H1 (cell line): ENCODE data around the gene AP1S1. TPM values are rescaled to one million over a fixed set of nuclear protein-coding genes. Genes with fewer than 3 reads are reported as not detected.

Experiments used
- CTCF ChIA-PET: fragments of 300-600 bp; sonication (Branson Sonifier 250); formaldehyde crosslinking; loops from one replicate; lab custom pipeline; 2021; ENCODE audit not compliant: partially characterized antibody; lab: Charles Lee
- POLR2A ChIA-PET: fragments of 300-600 bp; sonication (Branson Sonifier 250); formaldehyde crosslinking; loops from one replicate; lab custom pipeline; 2021; ENCODE audit warnings: inconsistent platforms; ENCODE audit not compliant: partially characterized antibody; lab: Charles Lee
- DNase-seq, 2 experiments: peaks; one replicate each; pipeline versions ENCODE4 v3.0.0 to v3.0.0-alpha.2; 2010 to 2022; ENCODE audit warnings: low spot score in 2 of 2, low read depth in 1 of 2, mixed read lengths in 1 of 2
- FAIRE-seq: peaks from 2 replicates; lab custom pipeline; 2011; peaks lifted over from hg19 to GRCh38; lab: Jason Lieb, UNC
- H2AFZ ChIP-seq: 2 replicates; pipeline ENCODE4 v1.8.1; 2012; ENCODE audit warnings: low read length, inconsistent platforms
- H2AK5ac ChIP-seq: 2 replicates; pipeline ENCODE4 v1.6.1; 2013; ENCODE audit warnings: low read depth, low read length
- H2BK120ac ChIP-seq: replicated peaks from 2 replicates; pipeline ENCODE3; 2013; ENCODE audit warnings: low read depth, low read length, inconsistent platforms
- H2BK12ac ChIP-seq: 2 replicates; pipeline ENCODE4 v1.6.1; 2013; ENCODE audit warnings: low read depth, low read length
- H2BK15ac ChIP-seq: 2 replicates; pipeline ENCODE4 v1.6.1; 2013; ENCODE audit warnings: low read length
- H2BK20ac ChIP-seq: 2 replicates; pipeline ENCODE4 v1.6.1; 2013; ENCODE audit warnings: low read length
- H2BK5ac ChIP-seq: 2 replicates; pipeline ENCODE4 v1.6.1; 2013; ENCODE audit warnings: low read depth, low read length
- H3K14ac ChIP-seq: 2 replicates; pipeline ENCODE4 v1.6.1; 2013; ENCODE audit warnings: inconsistent platforms; ENCODE audit not compliant: insufficient read length
- H3K18ac ChIP-seq: 2 replicates; pipeline ENCODE4 v1.6.1; 2013; ENCODE audit warnings: low read length; ENCODE audit errors: extremely low read depth
- H3K23ac ChIP-seq: 2 replicates; pipeline ENCODE4 v1.6.1; 2013; ENCODE audit warnings: inconsistent platforms; ENCODE audit not compliant: insufficient read length
- H3K23me2 ChIP-seq: 2 replicates; pipeline ENCODE4 v1.6.1; 2013; ENCODE audit warnings: low read depth, low read length
- H3K27ac ChIP-seq: 2 replicates; pipeline ENCODE4 v1.6.1; 2011; ENCODE audit warnings: low read depth, low read length, inconsistent platforms
- H3K27me3 ChIP-seq, 4 experiments: replicated peaks in 1 of 4; 1 replicate in 1 of 4; 2 replicates in 3 of 4; pipeline versions ENCODE4 v1.6.1 to v1.8.1; 2011 to 2013; ENCODE audit warnings: low read length in 3 of 4, mild to moderate bottlenecking in 3 of 4, inconsistent platforms in 2 of 4, mixed read lengths in 2 of 4, moderate library complexity in 1 of 4; ENCODE audit not compliant: control insufficient read depth in 3 of 4, insufficient read depth in 3 of 4; ENCODE audit errors: extremely low read depth in 1 of 4
- H3K36me3 ChIP-seq, 4 experiments: 2 replicates each; pipeline versions ENCODE4 v1.6.1 to v1.8.1; 2011 to 2013; ENCODE audit warnings: mild to moderate bottlenecking in 4 of 4, low read length in 3 of 4, moderate library complexity in 2 of 4, control low read depth in 1 of 4, inconsistent platforms in 1 of 4; ENCODE audit not compliant: insufficient read depth in 4 of 4, control insufficient read depth in 2 of 4
- H3K4ac ChIP-seq: replicated peaks from 2 replicates; pipeline ENCODE3; 2013; ENCODE audit warnings: low read length, low read depth, mixed read lengths, inconsistent platforms; ENCODE audit not compliant: insufficient read length
- H3K4me1 ChIP-seq, 4 experiments: replicated peaks in 1 of 4; 1 replicate in 1 of 4; 2 replicates in 3 of 4; pipeline versions ENCODE4 v1.6.1 to v1.8.1; 2011 to 2013; ENCODE audit warnings: low read length in 3 of 4, inconsistent platforms in 2 of 4, mixed read lengths in 1 of 4; ENCODE audit not compliant: insufficient read depth in 4 of 4, control insufficient read depth in 3 of 4
- H3K4me2 ChIP-seq, 2 experiments: 2 replicates each; pipeline versions ENCODE4 v1.6.1 to v1.8.1; 2011 to 2013; ENCODE audit warnings: low read depth in 2 of 2, low read length in 2 of 2, control low read depth in 1 of 2, inconsistent platforms in 1 of 2, mild to moderate bottlenecking in 1 of 2; ENCODE audit not compliant: insufficient read depth in 1 of 2
- H3K4me3 ChIP-seq, 4 experiments: fragments of 200-600, 300-600 bp in 1 of 4; sonication (generic), shearing (Covaris generic), sonication (Bioruptor Twin) in 1 of 4; 2 replicates each; pipeline versions ENCODE4 v1.5.1 to v1.8.1; 2011 to 2016; ENCODE audit warnings: low read length in 4 of 4, low read depth in 3 of 4, control low read depth in 2 of 4, inconsistent platforms in 2 of 4, mild to moderate bottlenecking in 2 of 4, mixed read lengths in 1 of 4, moderate library complexity in 1 of 4; ENCODE audit not compliant: insufficient read depth in 2 of 4; ENCODE audit errors: extremely low read depth in 1 of 4
- H3K56ac ChIP-seq: replicated peaks from 2 replicates; pipeline ENCODE3; 2013; ENCODE audit warnings: low read depth, mild to moderate bottlenecking, mixed read lengths, low read length, inconsistent platforms; ENCODE audit not compliant: insufficient read length
- H3K79me1 ChIP-seq: 2 replicates; pipeline ENCODE4 v1.6.1; 2013; ENCODE audit warnings: low read depth, low read length, control low read depth
- H3K79me2 ChIP-seq, 2 experiments: 2 replicates each; pipeline versions ENCODE4 v1.6.1 to v1.8.1; 2012 to 2013; ENCODE audit warnings: low read length in 2 of 2, mild to moderate bottlenecking in 2 of 2, inconsistent platforms in 1 of 2; ENCODE audit not compliant: insufficient read depth in 2 of 2, control insufficient read depth in 1 of 2
- H3K9ac ChIP-seq, 4 experiments: replicated peaks in 1 of 4; 1 replicate in 1 of 4; 2 replicates in 3 of 4; pipeline versions ENCODE4 v1.6.1 to v1.8.1; 2011 to 2013; ENCODE audit warnings: low read depth in 3 of 4, low read length in 3 of 4, control low read depth in 2 of 4, mild to moderate bottlenecking in 2 of 4, moderate library complexity in 2 of 4, inconsistent platforms in 1 of 4; ENCODE audit errors: extremely low read depth in 1 of 4
- H3K9me3 ChIP-seq, 2 experiments: 2 replicates each; pipeline versions ENCODE4 v1.6.1 to v1.8.1; 2012 to 2013; ENCODE audit warnings: mild to moderate bottlenecking in 2 of 2, moderate library complexity in 2 of 2, control low read depth in 1 of 2, inconsistent platforms in 1 of 2, low read depth in 1 of 2, low read length in 1 of 2, mixed read lengths in 1 of 2; ENCODE audit not compliant: insufficient read depth in 2 of 2
- H4K20me1 ChIP-seq, 2 experiments: replicated peaks in 1 of 2; 2 replicates each; pipeline versions ENCODE3 to v1.8.1; 2011 to 2013; ENCODE audit warnings: inconsistent platforms in 2 of 2, low read length in 2 of 2, mild to moderate bottlenecking in 1 of 2; ENCODE audit not compliant: insufficient read depth in 2 of 2, control insufficient read depth in 1 of 2
- H4K5ac ChIP-seq: 2 replicates; pipeline ENCODE4 v1.6.1; 2013; ENCODE audit warnings: low read length, low read depth, mixed read lengths, inconsistent platforms; ENCODE audit not compliant: insufficient read length
- H4K8ac ChIP-seq: 2 replicates; pipeline ENCODE4 v1.8.0; 2013; ENCODE audit warnings: mild to moderate bottlenecking, moderate library complexity, low read length, inconsistent platforms; ENCODE audit not compliant: insufficient read depth; ENCODE audit errors: extremely low read depth
- H4K91ac ChIP-seq: replicated peaks from 2 replicates; pipeline ENCODE3; 2013; ENCODE audit warnings: low read length, mixed read lengths, inconsistent platforms; ENCODE audit not compliant: insufficient read length
- ASH2L ChIP-seq: fragments of 200-600, 300-600 bp; sonication (generic); IDR thresholded peaks from one replicate; pipeline ENCODE4 v1.7.1; 2017; ENCODE audit warnings: low read length
- BRCA1 ChIP-seq: IDR thresholded peaks from 2 replicates; pipeline ENCODE4 v1.6.1; 2012; ENCODE audit warnings: low read depth, low read length, improper control_type of control experiment
- CEBPB ChIP-seq: IDR thresholded peaks from 2 replicates; pipeline ENCODE4 v1.6.1; 2012; ENCODE audit warnings: low read depth, low read length
- CHD1 ChIP-seq: IDR thresholded peaks from 2 replicates; pipeline ENCODE4 v1.6.1; 2012; ENCODE audit warnings: low read depth, low read length, improper control_type of control experiment
- CREB1 ChIP-seq: IDR thresholded peaks from 2 replicates; pipeline ENCODE4 v1.6.1; 2012; ENCODE audit warnings: inconsistent platforms
- EGR1 ChIP-seq: IDR thresholded peaks from 2 replicates; pipeline ENCODE4 v1.6.1; 2011; ENCODE audit warnings: low read depth, low read length, borderline replicate concordance
- KDM4A ChIP-seq: IDR thresholded peaks from one replicate; pipeline ENCODE4 v1.7.1; 2012; ENCODE audit warnings: low read depth, mild to moderate bottlenecking, moderate library complexity, low read length, inconsistent platforms; ENCODE audit not compliant: severe bottlenecking
- SRF ChIP-seq: IDR thresholded peaks from 2 replicates; pipeline ENCODE4 v1.6.1; 2011; ENCODE audit warnings: mild to moderate bottlenecking, low read depth, low read length, moderate library complexity
- SUZ12 ChIP-seq: fragments of 200-600 bp; sonication (generic); IDR thresholded peaks from 2 replicates; pipeline ENCODE4 v1.6.1; 2012; ENCODE audit warnings: mild to moderate bottlenecking, inconsistent platforms, low read length, moderate library complexity, mixed read lengths
- WGBS, 2 experiments: shearing (Covaris generic) in 1 of 2; methylation state at CpG; one replicate each; pipeline versions ENCODE4 v1.1.6 to v1.1.7; 2013 to 2015; ENCODE audit warnings: low lambda C conversion rate in 2 of 2, mixed read lengths in 2 of 2, inconsistent platforms in 1 of 2, low coverage in 1 of 2, missing lambda C conversion rate in 1 of 2; ENCODE audit not compliant: insufficient replicate concordance in 2 of 2, insufficient coverage in 1 of 2, insufficient read length in 1 of 2; ENCODE audit errors: extremely low coverage in 1 of 2, missing lambda C conversion rate in 1 of 2; 5-methylcytosine and 5-hydroxymethylcytosine counted together
- long read RNA-seq, 2 experiments: library from RNA in 1 of 2; library from capped mRNA in 1 of 2; stranded (forward); transcript quantifications; one replicate each; pipeline ENCODE4 v2.0.0, GENCODE V29; 2021; ENCODE audit warnings: inconsistent platforms in 1 of 2
- polyA minus RNA-seq, 3 experiments: library from RNA; depleted of rRNA, polyadenylated mRNA; stranded (reverse); fragments of >200 nt; gene quantifications; 1 replicate in 2 of 3; 2 replicates in 1 of 3; pipeline ENCODE4 v1.2.3, GENCODE V29; 2011
- polyA plus RNA-seq, 7 experiments: library from polyadenylated mRNA; depleted of rRNA in 3 of 7; stranded (reverse) in 5 of 7; unstranded in 2 of 7; fragments of >200 nt in 5 of 7; fragments of 200-250 nt in 2 of 7; gene quantifications; 1 replicate in 5 of 7; 2 replicates in 1 of 7; 4 replicates in 1 of 7; pipeline versions ENCODE4 v1.2.1 to v1.2.3, GENCODE V29; 2011 to 2013; ENCODE audit warnings: missing spikeins in 2 of 7, mixed read lengths in 2 of 7
- total RNA-seq: library from RNA; stranded (reverse); fragmentation: NEBNext Ultra II Directional; extraction: Animal tissue kit (Norgen Biotek cat#: 25700); gene quantifications from 2 replicates; pipeline ENCODE4 v1.2.1, GENCODE V29; 2021

The AP1S1 gene
- 56.0 and 56.1 TPM in 2 replicates for total RNA-seq
- 59.3 and 72.3 TPM in 2 replicates for polyA plus RNA-seq (2011; rRNA removed)
- 115 TPM for polyA plus RNA-seq (2011; cell fraction: cytosol; rRNA removed)
- 109 TPM for polyA plus RNA-seq (2011; cell fraction: nucleus; rRNA removed)
- 81.1 to 105 TPM (median 95.8 TPM) in 4 replicates for polyA plus RNA-seq (2012, experiment 1 of 2)
- 90.0 TPM for polyA plus RNA-seq (2012, experiment 2 of 2)
- 35.2 TPM for polyA plus RNA-seq (2013, experiment 1 of 2)
- polyA plus RNA-seq (2013, experiment 2 of 2): 33.6 TPM
- polyA minus RNA-seq (2011; rRNA and poly(A)+ RNA removed): 47.0 and 58.4 TPM in 2 replicates
- 17.9 TPM for polyA minus RNA-seq (2011; cell fraction: cytosol; rRNA and poly(A)+ RNA removed)
- 16.7 TPM for polyA minus RNA-seq (2011; cell fraction: nucleus; rRNA and poly(A)+ RNA removed)
- long read RNA-seq, experiment 1, transcript AP1S1-201 (5 exons, 1,303 nt): major isoform, 8 of 50 reads
- long read RNA-seq, experiment 1, partial matches to known transcripts: 29 of 50 reads
- long read RNA-seq, experiment 1, other reads (novel, unspliced or antisense): 10 of 50 reads
- long read RNA-seq, experiment 2, transcript AP1S1-201 (5 exons, 1,303 nt): major isoform, 33 of 45 reads
- long read RNA-seq, experiment 2, partial matches to known transcripts: 1 of 45 reads
- long read RNA-seq, experiment 2, other reads (novel, unspliced or antisense): 4 of 45 reads

GRCh38 chr7:101153969-101154692, at the start of gene AP1S1:
Gene AP1S1, plus strand, starts transcription at chr7:101154476. Its CDS starts 39 bp downstream, at chr7:101154515.
- Histone ChIP-seq H4K5ac (peak within 1 kb of the TSS; percentile 67), H3K56ac (peak within 1 kb of the TSS; percentile 62), H3K79me1 (no peaks in the 10 kb centered on the region), H3K23me2 (no peaks in the 10 kb centered on the region; the same call in 1 of the 2 replicates), H2BK15ac (no peak within 1 kb of the TSS), H3K18ac (peak within 1 kb of the TSS; percentile 71), H4K91ac (peak within 1 kb of the TSS; percentile 80), H3K9ac (peak within 1 kb of the TSS in 2 of 4 experiments; percentile 25 to 45; a peak in 4 of 7 replicates), H2AFZ (no peak within 1 kb of the TSS), H3K27ac (peak within 1 kb of the TSS; percentile 16; the same call in 1 of the 2 replicates), H2AK5ac (peak within 1 kb of the TSS; percentile 2), H3K4ac (peak within 1 kb of the TSS; percentile 17), H3K4me2 (peak within 1 kb of the TSS; percentile 78 to 80), H3K14ac (no peak within 1 kb of the TSS), H4K20me1 (no peaks in the 10 kb centered on the region), H3K4me3 (peak within 1 kb of the TSS; percentile 48 to 82 (median 66)), H3K9me3 (no peaks in the 10 kb centered on the region; a peak in 1 of 4 replicates), H3K79me2 (0 out of 4 replicates have a peak, but pooled peaks cover 0 to 4% of the 10 kb centered on the region in 2 experiments), H3K4me1 (peaks cover 8 to 19% (median 14%) of the 10 kb centered on the region in 4 experiments), H2BK12ac (no peak within 1 kb of the TSS), H3K23ac (no peak within 1 kb of the TSS), H2BK5ac (peak within 1 kb of the TSS; percentile 73; the same call in 1 of the 2 replicates), H3K27me3 (peaks cover 0 to 6% (median 4%) of the 10 kb centered on the region in 4 experiments; a peak in 3 of 7 replicates), H2BK20ac (0 out of 2 replicates have a peak within 1 kb of the TSS, but pooled peaks have one; percentile 86), H4K8ac (peak within 1 kb of the TSS; percentile 17), H2BK120ac (peak within 1 kb of the TSS; percentile 5), H3K36me3 (peaks cover 0 to 3% (median 0%) of the 10 kb centered on the region in 4 experiments; a peak in 2 of 8 replicates)
- ChIA-PET POLR2A (interaction anchor here (0.7 to 4.7 kb wide), 7 partner anchors 9 to 265 kb away, joined by 3 to 20 read pairs (median 4); partner anchors contain the start of genes FIS1, UFSP1 and VGF), CTCF (interaction anchor here (0.9 to 3.1 kb wide), 2 partner anchors 10 to 12 kb away, joined by 3 to 20 read pairs; no protein-coding TSS in a partner anchor)
- DNase-seq: peak; percentile 98
- 13% methylated on average over 17 of the region's 51 CpGs; no CpG with 5 or more reads in 1 of the 2 experiments for WGBS, 2 experiments
- no peak for FAIRE-seq
- TF ChIP-seq SRF: no peak
- TF ChIP-seq SUZ12: no peak
- TF ChIP-seq CREB1: 0 out of 2 replicates have a peak, but pooled peaks have one; percentile 7
- TF ChIP-seq CHD1: no peak
- TF ChIP-seq KDM4A: no peak
- TF ChIP-seq BRCA1: no peak
- no peak for TF ChIP-seq CEBPB
- 0 out of 2 replicates have a peak, but pooled peaks have one; percentile 4 for TF ChIP-seq EGR1
- peak; percentile 46 for TF ChIP-seq ASH2L
